Kidney (tissue), 14 donors: ENCODE measurements around the gene CERS1. TPM values are rescaled to one million over a fixed set of nuclear protein-coding genes. Genes with fewer than 3 reads are reported as not detected.

ENCODE experiments used
- DNase-seq, 5 donors: peaks; one replicate each; pipeline ENCODE4 v3.0.0-alpha.2; 2013 to 2020
- FAIRE-seq: peaks from 2 replicates; lab custom pipeline; 2012; peaks lifted over from hg19 to GRCh38; lab: Jason Lieb, UNC
- H3K27ac ChIP-seq, 2 donors: one replicate each; pipeline ENCODE4 v1.7.0; 2013; ENCODE audit warnings: low read depth in 2 of 2, low read length in 2 of 2, inconsistent platforms in 1 of 2
- H3K27me3 ChIP-seq: one replicate; pipeline ENCODE4 v1.7.1; 2013; ENCODE audit warnings: low read length, inconsistent platforms; ENCODE audit not compliant: control insufficient read depth, insufficient read depth
- H3K36me3 ChIP-seq, 3 donors: one replicate each; pipeline versions ENCODE4 v1.7.0 to v1.7.1; 2013; ENCODE audit warnings: low read length in 3 of 3, control low read depth in 1 of 3, inconsistent platforms in 1 of 3; ENCODE audit not compliant: insufficient read depth in 3 of 3, control insufficient read depth in 2 of 3
- H3K4me1 ChIP-seq, 3 donors: one replicate each; pipeline versions ENCODE4 v1.7.0 to v1.7.1; 2013; ENCODE audit warnings: low read length in 3 of 3, inconsistent platforms in 1 of 3, low read depth in 1 of 3; ENCODE audit not compliant: control insufficient read depth in 2 of 3, insufficient read depth in 2 of 3
- H3K4me3 ChIP-seq, 3 donors: one replicate each; pipeline versions ENCODE4 v1.7.0 to v1.8.1; 2013; ENCODE audit warnings: low read length in 3 of 3, control low read depth in 1 of 3, inconsistent platforms in 1 of 3
- H3K9ac ChIP-seq, 3 donors: one replicate each; pipeline versions ENCODE4 v1.7.0 to v1.7.1; 2013; ENCODE audit warnings: low read length in 3 of 3, control low read depth in 1 of 3, inconsistent platforms in 1 of 3
- H3K9me3 ChIP-seq, 3 donors: one replicate each; pipeline versions ENCODE4 v1.7.0 to v1.7.1; 2013; ENCODE audit warnings: low read length in 3 of 3, control low read depth in 1 of 3, inconsistent platforms in 1 of 3; ENCODE audit not compliant: control insufficient read depth in 2 of 3, insufficient read depth in 1 of 3
- CTCF ChIP-seq: IDR thresholded peaks from 3 replicates; pipeline ENCODE4 v1.5.1; 2012; ENCODE audit warnings: mild to moderate bottlenecking, moderate library complexity, borderline replicate concordance; ENCODE audit not compliant: insufficient read depth; ENCODE audit errors: extremely low read depth
- intact Hi-C: fragments of 100-400 bp; cut with DNase I; formaldehyde crosslinking; loops from one replicate; pipeline ENCODE4 v1.11.1; 2022
- polyA plus RNA-seq: library from polyadenylated mRNA; stranded (reverse); fragments of 350-450 nt; fragmentation: Illumina TruSeq; extraction: RNeasy Lipid Tissue Mini Kit (QIAGEN cat#74804); gene quantifications from one replicate; pipeline ENCODE4 v1.2.3, GENCODE V29; 2014; ENCODE audit warnings: low read depth, low replicate concordance; ENCODE audit not compliant: insufficient read depth
- total RNA-seq: library from RNA; stranded (reverse); fragmentation: NEBNext Ultra II Directional; extraction: Animal tissue kit (Norgen Biotek cat#: 25700); gene quantifications from one replicate; pipeline ENCODE4 v1.2.1, GENCODE V29; 2021
- donor health status: control.
- donor health status: control.
- donor health status: control.
- donor health status: control.
- donor health status: control.
- donor health status: DM: yes; HTN: yes; CAD: no.
- donor health status: Normal renal cell carcinoma (clear cell type).

Gene CERS1
- total and polyA plus RNA-seq, 2 donors from 2014 or later = 0.50 TPM; not detected in 1

GRCh38 chr19:18865973-18866799 is 29.8 kb downstream of the CERS1 start:
- no peaks in the 10 kb centered on the region for H3K4me1 ChIP-seq
- H3K9me3 ChIP-seq = no peaks in the 10 kb centered on the region
- peak; percentile 84 for TF ChIP-seq CTCF
- DNase-seq = peak in 3 of 5 donors; percentile 66 to 76 (median 66)
- H3K36me3 ChIP-seq = peaks cover 3 to 60% (median 8%) of the 10 kb centered on the region in 3 donors
- H3K4me3 ChIP-seq = no peak overlapping the region
- no peaks in the 10 kb centered on the region for H3K27me3 ChIP-seq
- no peak overlapping the region for H3K27ac ChIP-seq
- intact Hi-C loops = no loop called here
- no peak for FAIRE-seq
- no peak overlapping the region for H3K9ac ChIP-seq

- H3K27me3 ChIP-seq = no peaks in the 10 kb centered on the region
- no peak for TF ChIP-seq CTCF
- H3K4me1 ChIP-seq = no peaks in the 10 kb centered on the region
- no peak for FAIRE-seq
- H3K9me3 ChIP-seq = no peaks in the 10 kb centered on the region
- intact Hi-C loops = no loop called here
- H3K9ac ChIP-seq = no peak overlapping the region
- no peak for DNase-seq
- H3K36me3 ChIP-seq = peaks cover 5 to 67% (median 16%) of the 10 kb centered on the region in 3 donors
- H3K27ac ChIP-seq = no peak overlapping the region
- H3K4me3 ChIP-seq = no peak overlapping the region
Observed at GRCh38 chr19:18865106-18865972, 30.6 kb downstream of the CERS1 start.

- Histone ChIP-seq H3K27me3 (no peaks in the 10 kb centered on the region), H3K9me3 (no peaks in the 10 kb centered on the region), H3K36me3 (peaks cover 5 to 77% (median 24%) of the 10 kb centered on the region in 3 donors), H3K9ac (no peak overlapping the region), H3K27ac (no peak overlapping the region), H3K4me3 (no peak overlapping the region), H3K4me1 (no peaks in the 10 kb centered on the region)
- DNase-seq (no peak), FAIRE-seq (no peak)
- no peak for TF ChIP-seq CTCF
- intact Hi-C loops = no loop called here
Observed at GRCh38 chr19:18863843-18864362, 32.1 kb downstream of the CERS1 start.
